ENCODE measurements around the gene SLC8A3. TPM values are rescaled to one million over a fixed set of nuclear protein-coding genes. Genes with fewer than 3 reads are reported as not detected.

The SLC8A3 gene
- total and polyA plus RNA-seq, 3 donors from 2014 or later: 0.39 to 0.61 (median 0.43) TPM

GRCh38 chr14:70213721-70214282, 25.1 kb upstream of the SLC8A3 start:
- Histone ChIP-seq H3K4me3 (no peak overlapping the region), H3K27ac (no peak overlapping the region), H3K9me3 (no peaks in the 10 kb centered on the region), H3K27me3 (no peaks in the 10 kb centered on the region), H3K4me1 (no peaks in the 10 kb centered on the region), H3K36me3 (ENCODE audit: low read depth, missing control alignments) (no peaks in the 10 kb centered on the region)
- TF ChIP-seq POLR2A (IDR thresholded peaks at IDR 0.05) (no peak), CTCF (IDR thresholded peaks at IDR 0.05) (no peak)
- no peak for DNase-seq
- 21 to 40% methylated on average over 3 of the region's 3 CpGs for WGBS, 2 donors
- intact Hi-C loops (cut with DNase I; ENCODE audit: low total_unique reads): no loop called here

GRCh38 chr14:70212752-70213151, 24.0 kb upstream of the SLC8A3 start:
- H3K36me3 ChIP-seq (ENCODE audit: low read depth, missing control alignments): no peaks in the 10 kb centered on the region
- DNase-seq: no peak
- intact Hi-C loops (cut with DNase I; ENCODE audit: low total_unique reads): no loop called here
- WGBS, 2 donors: 76 to 83% methylated on average over 1 of the region's 1 CpG
- no peak overlapping the region for H3K27ac ChIP-seq
- H3K9me3 ChIP-seq: no peaks in the 10 kb centered on the region
- H3K4me3 ChIP-seq: no peak overlapping the region
- H3K27me3 ChIP-seq: no peaks in the 10 kb centered on the region
- no peak for TF ChIP-seq POLR2A (IDR thresholded peaks at IDR 0.05)
- TF ChIP-seq CTCF (IDR thresholded peaks at IDR 0.05): no peak
- H3K4me1 ChIP-seq: no peaks in the 10 kb centered on the region

- DNase-seq: no peak
- no peak overlapping the region for H3K27ac ChIP-seq
- H3K27me3 ChIP-seq: no peaks in the 10 kb centered on the region
- no peaks in the 10 kb centered on the region for H3K36me3 ChIP-seq (ENCODE audit: low read depth, missing control alignments)
- intact Hi-C loops (cut with DNase I; ENCODE audit: low total_unique reads): no loop called here
- H3K4me1 ChIP-seq: no peaks in the 10 kb centered on the region
- H3K4me3 ChIP-seq: no peak overlapping the region
- no peaks in the 10 kb centered on the region for H3K9me3 ChIP-seq
- TF ChIP-seq POLR2A (IDR thresholded peaks at IDR 0.05) (no peak), CTCF (IDR thresholded peaks at IDR 0.05) (no peak)
These were observed 19.6 kb upstream of the SLC8A3 start for GRCh38 chr14:70208380-70208779.

- intact Hi-C loops (cut with DNase I; ENCODE audit: low total_unique reads): no loop called here
- Histone ChIP-seq H3K27me3 (no peaks in the 10 kb centered on the region), H3K36me3 (ENCODE audit: low read depth, missing control alignments) (no peaks in the 10 kb centered on the region), H3K4me3 (no peak overlapping the region), H3K27ac (no peak overlapping the region), H3K4me1 (no peaks in the 10 kb centered on the region), H3K9me3 (no peaks in the 10 kb centered on the region)
- DNase-seq: no peak
- TF ChIP-seq POLR2A (IDR thresholded peaks at IDR 0.05) (no peak), CTCF (IDR thresholded peaks at IDR 0.05) (no peak)
- WGBS, 2 donors: 85 to 94% methylated on average over 4 of the region's 4 CpGs
These were observed 14.9 kb upstream of the SLC8A3 start for GRCh38 chr14:70203686-70204085.

GRCh38 chr14:70201994-70202393, 13.2 kb upstream of the SLC8A3 start:
- 72 to 83% methylated on average over 3 of the region's 3 CpGs for WGBS, 2 donors
- H3K27ac ChIP-seq: no peak overlapping the region
- intact Hi-C loops (cut with DNase I; ENCODE audit: low total_unique reads): no loop called here
- no peak for DNase-seq
- no peaks in the 10 kb centered on the region for H3K36me3 ChIP-seq (ENCODE audit: low read depth, missing control alignments)
- TF ChIP-seq POLR2A (IDR thresholded peaks at IDR 0.05) (no peak), CTCF (IDR thresholded peaks at IDR 0.05) (no peak)
- H3K4me1 ChIP-seq: no peaks in the 10 kb centered on the region
- H3K9me3 ChIP-seq: no peaks in the 10 kb centered on the region
- no peak overlapping the region for H3K4me3 ChIP-seq
- no peaks in the 10 kb centered on the region for H3K27me3 ChIP-seq
